Breast epithelium (tissue), 3 donors: ENCODE results near the gene UBR3.

ENCODE experiments used
- POLR2A ChIP-seq: fragments of 450-650 bp; IDR thresholded peaks from one replicate; pipeline ENCODE4 v1.6.1; 2016; ENCODE audit warnings: antibody characterized with exemption, mild to moderate bottlenecking, moderate library complexity
- TF ChIP-seq, protein P1 (sequence below), 3 donors: fragments of 450-650 bp; IDR thresholded peaks; one replicate each; pipeline ENCODE4 v1.5.1; 2016 to 2017; ENCODE audit warnings: antibody characterized with exemption in 3 of 3, mild to moderate bottlenecking in 3 of 3, moderate library complexity in 3 of 3

GRCh38 chr2:170123593-170123992 is 296.3 kb downstream of the UBR3 start:
- TF ChIP-seq POLR2A: no peak
- TF ChIP-seq, protein P1, sequence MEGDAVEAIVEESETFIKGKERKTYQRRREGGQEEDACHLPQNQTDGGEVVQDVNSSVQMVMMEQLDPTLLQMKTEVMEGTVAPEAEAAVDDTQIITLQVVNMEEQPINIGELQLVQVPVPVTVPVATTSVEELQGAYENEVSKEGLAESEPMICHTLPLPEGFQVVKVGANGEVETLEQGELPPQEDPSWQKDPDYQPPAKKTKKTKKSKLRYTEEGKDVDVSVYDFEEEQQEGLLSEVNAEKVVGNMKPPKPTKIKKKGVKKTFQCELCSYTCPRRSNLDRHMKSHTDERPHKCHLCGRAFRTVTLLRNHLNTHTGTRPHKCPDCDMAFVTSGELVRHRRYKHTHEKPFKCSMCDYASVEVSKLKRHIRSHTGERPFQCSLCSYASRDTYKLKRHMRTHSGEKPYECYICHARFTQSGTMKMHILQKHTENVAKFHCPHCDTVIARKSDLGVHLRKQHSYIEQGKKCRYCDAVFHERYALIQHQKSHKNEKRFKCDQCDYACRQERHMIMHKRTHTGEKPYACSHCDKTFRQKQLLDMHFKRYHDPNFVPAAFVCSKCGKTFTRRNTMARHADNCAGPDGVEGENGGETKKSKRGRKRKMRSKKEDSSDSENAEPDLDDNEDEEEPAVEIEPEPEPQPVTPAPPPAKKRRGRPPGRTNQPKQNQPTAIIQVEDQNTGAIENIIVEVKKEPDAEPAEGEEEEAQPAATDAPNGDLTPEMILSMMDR (IDR thresholded peaks at IDR 0.05): no peak
